ENCODE results near the gene NRIP2. TPM values are rescaled to one million over a fixed set of nuclear protein-coding genes. Genes with fewer than 3 reads are reported as not detected.
"Not testable (repeated sequence)": the region's sequence is repeated elsewhere in the genome, so short reads cannot be mapped to it uniquely, and the experiment has no call there.

Gene NRIP2
- under 1 TPM; 0.47 to 0.67 TPM for polyA plus RNA-seq

DNA sequence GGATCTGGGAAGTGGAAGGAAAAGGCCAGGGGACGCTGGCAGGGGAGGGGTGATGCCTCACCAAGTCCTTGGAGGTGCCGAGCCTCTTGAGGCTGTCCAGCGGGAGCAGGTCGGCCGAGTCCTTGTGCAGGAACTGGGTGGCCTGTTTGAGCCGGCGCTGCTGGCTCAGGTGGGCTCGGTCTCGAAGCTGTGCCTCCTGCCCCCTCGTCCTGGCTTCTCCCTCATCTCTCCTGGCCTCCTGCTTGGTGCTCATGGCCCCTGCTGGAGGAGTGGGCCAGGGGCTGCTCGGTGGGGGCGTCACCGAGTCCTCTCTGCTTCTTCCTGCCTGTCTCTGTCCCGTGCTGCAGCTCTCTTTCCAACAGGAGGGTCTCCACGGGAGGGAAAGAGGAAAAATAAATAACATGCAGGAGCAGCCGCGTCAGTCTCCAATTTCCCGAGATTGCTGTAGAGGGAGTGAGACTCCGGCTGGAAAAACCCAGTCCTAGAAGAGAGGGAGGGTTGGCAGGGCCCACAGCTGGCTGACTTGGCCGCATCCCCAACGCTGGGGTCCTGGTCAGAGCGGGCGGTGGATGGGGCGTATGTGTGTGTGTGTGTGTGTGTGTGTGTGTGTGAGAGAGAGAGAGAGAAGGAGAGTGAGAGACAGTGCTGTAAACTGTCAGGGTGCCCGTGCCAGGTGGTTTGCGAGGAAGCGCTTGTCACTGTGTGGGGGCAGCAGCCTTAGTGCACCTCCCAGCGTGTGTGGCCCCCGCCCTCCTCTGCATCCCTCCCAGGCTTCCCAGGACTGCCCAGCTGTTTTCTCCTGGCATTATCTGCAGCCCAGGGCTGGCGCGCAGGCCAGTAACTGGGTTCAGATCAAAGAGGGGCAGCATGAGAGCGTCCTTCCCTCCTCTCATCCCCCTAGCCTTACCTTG lies at the start of gene NRIP2:
Gene NRIP2 (minus strand): TSS at position 455 of the 911 bp plus-strand sequence. CDS start 52 bp downstream, at position 403.
- no peaks in the 10 kb centered on the region for H3K27me3 ChIP-seq (ENCODE audit: control insufficient read depth in 1 of 2, insufficient read depth in 2 of 2, low read length in 2 of 2)
- H3K36me3 ChIP-seq (ENCODE audit: control insufficient read depth in 2 of 2, insufficient read depth in 2 of 2, low read length in 1 of 2) = peaks cover 3 to 8% of the 10 kb centered on the region in 2 donors
- no peaks in the 10 kb centered on the region for H3K4me1 ChIP-seq (ENCODE audit: control insufficient read depth in 2 of 2, insufficient read depth in 2 of 2, low read length in 1 of 2)
- no peak within 1 kb of the TSS for H3K4me3 ChIP-seq (ENCODE audit: low read depth in 1 of 2, low read length in 2 of 2)
- no peak within 1 kb of the TSS for H3K27ac ChIP-seq (ENCODE audit: low read depth in 2 of 2, low read length in 1 of 2)
- no peaks in the 10 kb centered on the region for H3K9me3 ChIP-seq (ENCODE audit: control insufficient read depth in 2 of 2, insufficient read depth in 1 of 2, low read depth in 1 of 2, low read length in 1 of 2)
- WGBS, 2 donors = 23 to 26% methylated on average over 32 of the region's 32 CpGs

- H3K9me3 ChIP-seq (ENCODE audit: control insufficient read depth in 2 of 2, insufficient read depth in 1 of 2, low read depth in 1 of 2, low read length in 1 of 2) = no peaks in the 10 kb centered on the region
- H3K27me3 ChIP-seq (ENCODE audit: control insufficient read depth in 1 of 2, insufficient read depth in 2 of 2, low read length in 2 of 2) = no peaks in the 10 kb centered on the region
- H3K36me3 ChIP-seq (ENCODE audit: control insufficient read depth in 2 of 2, insufficient read depth in 2 of 2, low read length in 1 of 2) = no peaks in the 10 kb centered on the region
- H3K4me1 ChIP-seq (ENCODE audit: control insufficient read depth in 2 of 2, insufficient read depth in 2 of 2, low read length in 1 of 2) = peaks cover 0 to 6% of the 10 kb centered on the region in 2 donors
- H3K4me3 ChIP-seq (ENCODE audit: low read depth in 1 of 2, low read length in 2 of 2) = no peak overlapping the region
- H3K27ac ChIP-seq (ENCODE audit: low read depth in 2 of 2, low read length in 1 of 2) = no peak overlapping the region
- 97 to 99% methylated on average over 3 of the region's 3 CpGs for WGBS, 2 donors
Measured at GRCh38 chr12:2879853-2880252, 45.0 kb upstream of the NRIP2 start.

DNA sequence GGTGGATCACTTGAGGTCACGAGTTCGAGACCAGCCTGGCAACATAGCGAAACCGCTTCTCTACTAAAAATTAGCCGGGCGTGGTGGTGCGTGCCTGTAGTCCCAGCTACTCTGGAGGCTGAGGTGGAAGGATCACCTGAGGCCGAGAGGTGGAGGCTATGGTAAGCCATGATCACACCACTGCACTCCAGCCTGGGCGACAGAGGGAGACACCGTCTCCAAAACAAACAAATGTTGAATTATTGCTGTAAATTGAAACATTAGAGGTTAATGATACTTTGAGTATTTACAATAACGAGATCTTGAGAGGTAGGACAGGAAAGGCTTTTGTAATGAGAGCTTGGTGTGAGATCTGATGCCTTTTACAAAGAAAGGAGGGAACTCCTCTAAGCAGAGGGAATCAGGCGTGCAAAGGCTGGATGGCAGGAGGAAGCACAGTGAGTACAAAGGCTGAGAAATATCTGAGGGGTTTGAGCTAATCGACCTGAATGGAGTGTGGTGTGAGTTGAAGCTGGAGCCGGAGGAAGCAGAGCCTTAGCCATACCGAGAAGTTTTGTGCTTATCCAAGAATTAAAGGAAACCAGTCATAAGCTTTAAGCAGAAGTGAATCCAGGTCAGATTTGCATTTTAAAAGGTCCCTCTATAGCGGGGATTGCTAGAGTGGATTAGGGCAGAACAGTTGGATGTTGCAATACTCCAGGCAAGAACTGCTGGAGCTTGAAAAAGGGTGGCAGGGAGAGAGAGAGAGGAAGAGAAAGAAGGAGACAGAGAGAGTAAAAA lies 43.3 kb upstream of the NRIP2 start:
- Histone ChIP-seq H3K27ac (ENCODE audit: low read depth in 2 of 2, low read length in 1 of 2) (peak overlapping the region; percentile 90 to 97), H3K9me3 (ENCODE audit: control insufficient read depth in 2 of 2, insufficient read depth in 1 of 2, low read depth in 1 of 2, low read length in 1 of 2) (no peaks in the 10 kb centered on the region), H3K36me3 (ENCODE audit: control insufficient read depth in 2 of 2, insufficient read depth in 2 of 2, low read length in 1 of 2) (no peaks in the 10 kb centered on the region), H3K27me3 (ENCODE audit: control insufficient read depth in 1 of 2, insufficient read depth in 2 of 2, low read length in 2 of 2) (no peaks in the 10 kb centered on the region), H3K4me3 (ENCODE audit: low read depth in 1 of 2, low read length in 2 of 2) (peak overlapping the region; percentile 64 to 86), H3K4me1 (ENCODE audit: control insufficient read depth in 2 of 2, insufficient read depth in 2 of 2, low read length in 1 of 2) (peaks cover 0 to 6% of the 10 kb centered on the region in 2 donors)
- WGBS, 2 donors = 30% methylated on average over 16 of the region's 16 CpGs

- no peaks in the 10 kb centered on the region for H3K9me3 ChIP-seq (ENCODE audit: control insufficient read depth in 2 of 2, insufficient read depth in 1 of 2, low read depth in 1 of 2, low read length in 1 of 2)
- no peaks in the 10 kb centered on the region for H3K27me3 ChIP-seq (ENCODE audit: control insufficient read depth in 1 of 2, insufficient read depth in 2 of 2, low read length in 2 of 2)
- WGBS, 2 donors = 0% methylated on average over 59 to 70 of the region's 70 CpGs
- peak within 1 kb of the TSS; percentile 64 to 86 for H3K4me3 ChIP-seq (ENCODE audit: low read depth in 1 of 2, low read length in 2 of 2)
- no peaks in the 10 kb centered on the region for H3K36me3 ChIP-seq (ENCODE audit: control insufficient read depth in 2 of 2, insufficient read depth in 2 of 2, low read length in 1 of 2)
- H3K4me1 ChIP-seq (ENCODE audit: control insufficient read depth in 2 of 2, insufficient read depth in 2 of 2, low read length in 1 of 2) = peaks cover 0 to 6% of the 10 kb centered on the region in 2 donors
- H3K27ac ChIP-seq (ENCODE audit: low read depth in 2 of 2, low read length in 1 of 2) = peak within 1 kb of the TSS; percentile 90 to 97
Measured at GRCh38 chr12:2877047-2877952, 42.5 kb upstream of the NRIP2 start, which contains the start of the genes FOXM1 and RHNO1. Gene FOXM1, minus strand, starts transcription at chr12:2877174. Its CDS starts 2,696 bp downstream, at chr12:2874478. Gene RHNO1, plus strand, starts transcription at chr12:2877223. Its CDS starts 8,144 bp downstream, at chr12:2885367.

DNA sequence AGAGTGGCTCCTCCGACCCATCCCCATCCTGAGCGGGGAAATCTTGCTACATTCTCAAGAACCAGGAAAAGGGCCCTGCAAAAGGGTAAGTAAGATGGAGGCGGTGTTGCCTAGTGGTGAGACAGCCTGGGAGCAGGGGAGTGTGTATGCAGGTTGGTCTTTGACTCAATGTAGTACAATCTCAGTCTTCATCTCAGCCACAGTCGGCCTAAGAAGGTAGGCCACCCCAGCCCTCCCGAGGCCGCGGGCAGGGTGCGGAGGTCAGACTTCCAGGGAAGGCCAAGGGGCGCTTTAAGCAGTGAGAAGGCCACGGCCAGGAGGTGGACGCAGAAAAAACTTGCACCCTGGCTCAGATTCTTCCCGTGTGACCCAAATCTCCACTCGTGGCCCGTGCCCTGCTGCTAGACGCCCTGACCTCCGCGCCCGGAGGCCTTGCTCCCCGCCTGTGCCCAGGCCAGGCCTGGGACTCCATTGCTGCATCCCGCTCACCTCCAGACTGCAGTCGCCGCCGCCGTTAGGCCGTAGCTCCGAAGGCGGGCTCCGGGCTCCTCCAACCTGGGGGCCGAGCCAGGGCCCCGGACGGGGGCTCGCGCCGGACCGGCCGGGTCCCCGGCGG lies 41.7 kb upstream of the NRIP2 start:
- peak overlapping the region; percentile 34 to 97 for H3K27ac ChIP-seq (ENCODE audit: low read depth in 2 of 2, low read length in 1 of 2)
- no peaks in the 10 kb centered on the region for H3K9me3 ChIP-seq (ENCODE audit: control insufficient read depth in 2 of 2, insufficient read depth in 1 of 2, low read depth in 1 of 2, low read length in 1 of 2)
- peaks cover 0 to 6% of the 10 kb centered on the region in 2 donors for H3K4me1 ChIP-seq (ENCODE audit: control insufficient read depth in 2 of 2, insufficient read depth in 2 of 2, low read length in 1 of 2)
- H3K36me3 ChIP-seq (ENCODE audit: control insufficient read depth in 2 of 2, insufficient read depth in 2 of 2, low read length in 1 of 2) = no peaks in the 10 kb centered on the region
- H3K4me3 ChIP-seq (ENCODE audit: low read depth in 1 of 2, low read length in 2 of 2) = peak overlapping the region; percentile 64 to 86
- H3K27me3 ChIP-seq (ENCODE audit: control insufficient read depth in 1 of 2, insufficient read depth in 2 of 2, low read length in 2 of 2) = no peaks in the 10 kb centered on the region
- WGBS, 2 donors = 4% methylated on average over 37 to 38 of the region's 38 CpGs

GRCh38 chr12:2868986-2869632 lies 34.3 kb upstream of the NRIP2 start:
- 92 to 97% methylated on average over 9 of the region's 9 CpGs for WGBS, 2 donors

GRCh38 chr12:2864198-2864597 lies 29.4 kb upstream of the NRIP2 start:
- H3K36me3 ChIP-seq (ENCODE audit: control insufficient read depth in 2 of 2, insufficient read depth in 2 of 2, low read length in 1 of 2) = peaks cover 0 to 13% of the 10 kb centered on the region in 2 donors
- H3K9me3 ChIP-seq (ENCODE audit: control insufficient read depth in 2 of 2, insufficient read depth in 1 of 2, low read depth in 1 of 2, low read length in 1 of 2) = no peaks in the 10 kb centered on the region
- H3K4me1 ChIP-seq (ENCODE audit: control insufficient read depth in 2 of 2, insufficient read depth in 2 of 2, low read length in 1 of 2) = no peaks in the 10 kb centered on the region
- WGBS, 2 donors = 96 to 97% methylated on average over 9 of the region's 9 CpGs
- no peak overlapping the region for H3K4me3 ChIP-seq (ENCODE audit: low read depth in 1 of 2, low read length in 2 of 2)
- no peak overlapping the region for H3K27ac ChIP-seq (ENCODE audit: low read depth in 2 of 2, low read length in 1 of 2)
- no peaks in the 10 kb centered on the region for H3K27me3 ChIP-seq (ENCODE audit: control insufficient read depth in 1 of 2, insufficient read depth in 2 of 2, low read length in 2 of 2)

More at GRCh38 chr12:2868986-2869632, 34.3 kb upstream of the NRIP2 start:
- H3K36me3 ChIP-seq (ENCODE audit: control insufficient read depth in 2 of 2, insufficient read depth in 2 of 2, low read length in 1 of 2); H3K27me3 ChIP-seq (ENCODE audit: control insufficient read depth in 1 of 2, insufficient read depth in 2 of 2, low read length in 2 of 2); H3K27ac ChIP-seq (ENCODE audit: low read depth in 2 of 2, low read length in 1 of 2); H3K9me3 ChIP-seq (ENCODE audit: control insufficient read depth in 2 of 2, insufficient read depth in 1 of 2, low read depth in 1 of 2, low read length in 1 of 2); H3K4me1 ChIP-seq (ENCODE audit: control insufficient read depth in 2 of 2, insufficient read depth in 2 of 2, low read length in 1 of 2); H3K4me3 ChIP-seq (ENCODE audit: low read depth in 1 of 2, low read length in 2 of 2): not testable (repeated sequence)

DNA sequence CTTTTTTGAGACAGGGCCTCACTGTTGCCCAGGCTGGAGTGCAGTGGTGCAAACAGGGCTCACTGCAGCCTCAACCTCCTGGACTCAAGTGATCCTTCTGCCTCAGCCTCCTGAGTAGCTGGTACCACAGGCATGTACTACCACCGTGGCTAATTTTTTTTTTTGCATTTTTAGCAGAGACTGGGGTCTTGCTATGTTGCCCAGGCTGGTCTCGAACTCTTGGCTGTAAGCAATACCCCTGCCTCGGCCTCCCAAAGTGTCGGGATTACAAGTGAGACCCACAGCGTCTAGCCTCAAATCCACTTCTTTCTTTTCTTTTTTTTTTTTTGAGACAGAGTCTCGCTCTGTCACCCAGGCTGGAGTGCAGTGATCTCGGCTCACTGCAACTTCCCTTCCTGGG lies 28.6 kb upstream of the NRIP2 start:
- H3K4me1 ChIP-seq (ENCODE audit: control insufficient read depth in 2 of 2, insufficient read depth in 2 of 2, low read length in 1 of 2); H3K9me3 ChIP-seq (ENCODE audit: control insufficient read depth in 2 of 2, insufficient read depth in 1 of 2, low read depth in 1 of 2, low read length in 1 of 2); H3K4me3 ChIP-seq (ENCODE audit: low read depth in 1 of 2, low read length in 2 of 2); H3K27me3 ChIP-seq (ENCODE audit: control insufficient read depth in 1 of 2, insufficient read depth in 2 of 2, low read length in 2 of 2); H3K27ac ChIP-seq (ENCODE audit: low read depth in 2 of 2, low read length in 1 of 2): not testable (repeated sequence)
- peaks cover 0 to 20% of the 10 kb centered on the region in 2 donors for H3K36me3 ChIP-seq (ENCODE audit: control insufficient read depth in 2 of 2, insufficient read depth in 2 of 2, low read length in 1 of 2)
- WGBS, 2 donors = 96% methylated on average over 6 to 7 of the region's 7 CpGs
